ENCODE data around the gene ZDHHC14. TPM values are rescaled to one million over a fixed set of nuclear protein-coding genes. Genes with fewer than 3 reads are reported as not detected.
"Not testable (repeated sequence)": the region's sequence is repeated elsewhere in the genome, so short reads cannot be mapped to it uniquely, and the experiment has no call there.

ZDHHC14 gene
- total and polyA plus RNA-seq, 9 donors: 4.9 to 16.4 (median 5.9) TPM

- no peaks in the 10 kb centered on the region for H3K4me1 ChIP-seq (ENCODE audit: insufficient read depth)
Measured at GRCh38 chr6:157464653-157465535, 83.9 kb downstream of the ZDHHC14 start.

GRCh38 chr6:157466342-157466648, 85.3 kb downstream of the ZDHHC14 start:
- Histone ChIP-seq H3K27me3 (no peaks in the 10 kb centered on the region), H3K36me3 (no peaks in the 10 kb centered on the region), H3K4me1 (ENCODE audit: insufficient read depth) (no peaks in the 10 kb centered on the region), H3K27ac (no peak overlapping the region), H3K9me3 (no peaks in the 10 kb centered on the region), H3K4me3 (no peak overlapping the region)
- intact Hi-C loops (cut with DNase I): no loop called here
- WGBS, 3 donors: 95 to 97% (median 97%) methylated on average over 4 of the region's 4 CpGs
- DNase-seq: no peak
- no peak for TF ChIP-seq EP300 (IDR thresholded peaks at IDR 0.05)
- no peak for TF ChIP-seq POLR2A (IDR thresholded peaks at IDR 0.05)
- TF ChIP-seq CTCF (IDR thresholded peaks at IDR 0.05): no peak

More at GRCh38 chr6:157464653-157465535, 83.9 kb downstream of the ZDHHC14 start:
- no peak overlapping the region for H3K27ac ChIP-seq
- no peak overlapping the region for H3K4me3 ChIP-seq
- 92 to 95% (median 93%) methylated on average over 11 of the region's 11 CpGs for WGBS, 3 donors
- intact Hi-C loops (cut with DNase I): no loop called here
- TF ChIP-seq POLR2A (IDR thresholded peaks at IDR 0.05): no peak
- TF ChIP-seq EP300 (IDR thresholded peaks at IDR 0.05): no peak
- no peak for TF ChIP-seq CTCF (IDR thresholded peaks at IDR 0.05)
- DNase-seq: no peak
- no peaks in the 10 kb centered on the region for H3K9me3 ChIP-seq
- H3K27me3 ChIP-seq: no peaks in the 10 kb centered on the region
- no peaks in the 10 kb centered on the region for H3K36me3 ChIP-seq

GRCh38 chr6:157467339-157467738, 86.3 kb downstream of the ZDHHC14 start:
- H3K36me3 ChIP-seq; H3K27me3 ChIP-seq; H3K9me3 ChIP-seq; intact Hi-C loops (cut with DNase I); H3K4me1 ChIP-seq (ENCODE audit: insufficient read depth); DNase-seq; H3K4me3 ChIP-seq; H3K27ac ChIP-seq: not testable (repeated sequence)
- 95 to 99% (median 96%) methylated on average over 6 of the region's 6 CpGs for WGBS, 3 donors

GRCh38 chr6:157468054-157468453, 87.1 kb downstream of the ZDHHC14 start:
- Histone ChIP-seq H3K4me3 (no peak overlapping the region), H3K36me3 (no peaks in the 10 kb centered on the region), H3K4me1 (ENCODE audit: insufficient read depth) (no peaks in the 10 kb centered on the region), H3K27me3 (no peaks in the 10 kb centered on the region), H3K27ac (no peak overlapping the region), H3K9me3 (no peaks in the 10 kb centered on the region)
- DNase-seq: no peak
- intact Hi-C loops (cut with DNase I): no loop called here
- TF ChIP-seq EP300 (IDR thresholded peaks at IDR 0.05) (no peak), CTCF (IDR thresholded peaks at IDR 0.05) (no peak), POLR2A (IDR thresholded peaks at IDR 0.05) (no peak)
- 84 to 92% (median 89%) methylated on average over 3 of the region's 3 CpGs for WGBS, 3 donors

- TF ChIP-seq CTCF (IDR thresholded peaks at IDR 0.05) (no peak), EP300 (IDR thresholded peaks at IDR 0.05) (no peak), POLR2A (IDR thresholded peaks at IDR 0.05) (no peak)
- H3K4me3 ChIP-seq: no peak overlapping the region
- no peaks in the 10 kb centered on the region for H3K27me3 ChIP-seq
- 59 to 70% (median 66%) methylated on average over 4 of the region's 4 CpGs for WGBS, 3 donors
- DNase-seq: no peak
- H3K4me1 ChIP-seq (ENCODE audit: insufficient read depth): no peaks in the 10 kb centered on the region
- no peaks in the 10 kb centered on the region for H3K36me3 ChIP-seq
- no peak overlapping the region for H3K27ac ChIP-seq
- intact Hi-C loops (cut with DNase I): no loop called here
- H3K9me3 ChIP-seq: no peaks in the 10 kb centered on the region
Measured at GRCh38 chr6:157468574-157468973, 87.6 kb downstream of the ZDHHC14 start.

Data from ovary (tissue), 9 donors.